Stimulated activated naive CD4-positive, alpha-beta T cell (primary cell): ENCODE results near the gene ENDOV.
A peak's percentile ranks its signal among the peaks of the same experiment; 100 is the strongest.

Source experiments
- DNase-seq, 6 experiments: peaks; one replicate each; lab custom pipeline; 2025; lab: John Stamatoyannopoulos, UW

ENDOV gene

GRCh38 chr17:80414803-80415625 lies at the start of gene ENDOV:
Gene ENDOV (plus strand): TSS chr17:80415167. CDS start chr17:80415195, 28 bp downstream.
- peak; percentile 88 to 95 (median 92) for DNase-seq

DNA sequence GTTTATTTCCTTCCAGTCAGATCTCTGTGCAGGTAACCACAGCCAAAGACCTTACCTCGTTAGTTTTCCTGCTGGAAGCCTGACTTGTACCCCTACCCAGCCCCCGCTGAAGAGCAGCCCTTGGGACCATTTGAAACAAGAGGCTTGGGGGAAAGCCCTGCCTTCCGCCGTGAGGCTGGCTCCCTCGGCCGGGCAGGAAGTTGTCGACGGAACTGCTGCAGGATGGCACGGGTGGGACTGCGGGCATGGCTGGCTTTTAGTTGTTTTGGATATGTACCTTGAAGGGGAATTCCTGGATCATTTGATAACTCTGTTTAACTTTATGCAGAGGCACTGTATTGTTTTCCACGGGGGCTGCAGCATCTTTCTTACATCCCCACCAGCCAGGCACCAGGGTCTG lies 49.0 kb upstream of the ENDOV start:
- no peak for DNase-seq

GRCh38 chr17:80367503-80367902 lies 47.5 kb upstream of the ENDOV start:
- no peak for DNase-seq

DNA sequence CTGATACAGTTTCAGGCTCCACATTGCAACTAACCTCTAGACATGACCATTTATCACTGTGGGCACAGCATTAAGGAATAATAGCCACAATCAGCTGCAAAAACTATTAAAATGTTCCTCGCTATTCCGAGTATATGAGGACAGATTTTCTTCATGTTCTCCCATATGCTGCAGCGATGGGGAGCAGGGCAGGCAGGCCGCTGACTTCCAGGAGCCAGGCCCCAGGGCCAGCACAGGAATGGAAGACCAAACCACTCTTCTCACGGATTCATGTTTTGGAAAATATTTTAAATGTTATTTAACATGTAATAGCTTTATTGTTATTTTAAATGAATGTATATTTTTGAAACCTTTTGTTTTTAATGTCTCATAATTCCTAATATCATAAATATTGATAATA lies 43.8 kb upstream of the ENDOV start:
- DNase-seq: no peak

- DNase-seq: no peak
Observed at GRCh38 chr17:80372456-80372855, 42.5 kb upstream of the ENDOV start.

DNA sequence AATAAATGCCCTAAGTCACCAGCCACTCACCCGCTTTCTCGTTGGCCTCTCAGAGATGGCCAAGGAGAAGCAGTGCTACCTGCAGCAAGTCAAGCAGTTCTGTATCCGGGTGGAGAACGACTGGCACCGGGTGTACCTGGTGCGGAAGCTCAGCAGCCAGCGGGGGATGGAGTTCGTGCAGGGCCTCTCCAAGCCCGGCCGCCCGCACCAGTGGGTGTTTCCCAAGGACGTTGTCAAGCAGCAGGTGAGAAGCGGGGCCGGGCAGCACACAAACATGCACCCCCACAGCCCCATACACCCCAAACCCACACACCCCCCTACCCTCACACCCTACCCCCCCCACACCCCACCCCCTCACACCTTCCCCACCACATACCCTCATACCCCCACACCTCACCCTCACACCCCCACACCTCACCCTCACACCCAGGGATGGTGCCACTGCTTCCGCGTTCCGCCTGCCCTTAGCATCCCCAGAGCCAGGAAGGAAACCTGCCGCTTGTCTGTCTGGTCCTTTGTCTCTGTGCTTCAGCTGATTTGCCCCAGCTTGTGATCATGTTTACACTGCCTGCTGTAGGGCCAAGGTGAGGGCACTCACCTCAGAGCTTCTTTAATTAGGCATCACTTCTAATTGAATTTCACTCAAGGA lies 41.9 kb upstream of the ENDOV start:
- no peak for DNase-seq

GRCh38 chr17:80374039-80374731 lies 40.8 kb upstream of the ENDOV start:
- DNase-seq: no peak

GRCh38 chr17:80374732-80375585 lies 40.0 kb upstream of the ENDOV start:
- no peak for DNase-seq

GRCh38 chr17:80376531-80376930 lies 38.4 kb upstream of the ENDOV start:
- DNase-seq: no peak

DNA sequence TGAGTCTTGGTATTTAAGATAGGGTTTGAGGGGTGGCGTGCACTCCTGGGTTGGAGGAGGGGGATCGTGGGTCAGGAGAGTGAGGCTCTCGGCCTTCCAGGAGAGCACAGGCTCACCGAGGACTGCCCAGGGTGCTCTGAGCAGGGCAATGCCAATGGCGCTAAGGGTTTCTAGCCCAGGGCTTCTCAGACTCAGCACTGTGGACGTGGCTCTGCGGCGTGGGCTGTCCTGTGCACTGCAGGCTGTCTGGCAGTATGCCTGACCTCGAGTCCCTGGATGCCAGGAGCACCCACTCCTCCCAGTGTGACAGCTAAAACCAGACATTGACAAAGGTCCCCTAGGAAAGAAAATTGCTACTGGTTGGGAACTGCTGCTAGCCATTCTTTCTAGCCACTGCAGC lies 37.2 kb upstream of the ENDOV start:
- no peak for DNase-seq

- DNase-seq: no peak
Observed at GRCh38 chr17:80379348-80379747, 35.6 kb upstream of the ENDOV start.

GRCh38 chr17:80380068-80380467 lies 34.9 kb upstream of the ENDOV start:
- no peak for DNase-seq

DNA sequence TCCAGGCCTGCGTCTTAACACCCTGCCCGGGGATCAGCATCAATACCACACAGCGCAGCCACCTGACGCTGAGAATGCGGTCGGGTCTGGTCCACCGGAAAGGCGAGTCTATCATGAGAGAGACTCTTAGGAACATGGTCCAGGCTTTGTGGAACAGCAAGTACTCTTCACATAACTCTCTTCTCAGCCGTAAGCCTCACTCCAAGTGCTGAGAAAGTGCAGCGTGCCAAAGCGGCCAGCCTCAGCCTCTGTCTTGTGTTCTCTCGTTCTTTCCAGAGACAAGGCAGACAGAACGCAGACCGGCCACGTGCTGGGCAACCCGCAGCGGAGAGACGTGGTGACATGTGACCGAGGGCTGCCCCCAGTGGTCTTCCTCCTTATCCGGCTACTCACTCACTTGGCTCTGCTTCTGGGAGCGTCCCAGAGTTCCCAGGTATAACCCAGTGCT lies 34.4 kb upstream of the ENDOV start:
- DNase-seq: no peak

GRCh38 chr17:80381416-80381923 lies 33.5 kb upstream of the ENDOV start:
- DNase-seq: no peak

- no peak for DNase-seq
Observed at GRCh38 chr17:80382446-80382845, 32.5 kb upstream of the ENDOV start.

GRCh38 chr17:80382956-80383355 lies 32.0 kb upstream of the ENDOV start:
- DNase-seq: no peak

- DNase-seq: no peak
Observed at GRCh38 chr17:80384078-80384960, 30.6 kb upstream of the ENDOV start.

GRCh38 chr17:80385046-80385445 lies 29.9 kb upstream of the ENDOV start:
- no peak for DNase-seq

DNA sequence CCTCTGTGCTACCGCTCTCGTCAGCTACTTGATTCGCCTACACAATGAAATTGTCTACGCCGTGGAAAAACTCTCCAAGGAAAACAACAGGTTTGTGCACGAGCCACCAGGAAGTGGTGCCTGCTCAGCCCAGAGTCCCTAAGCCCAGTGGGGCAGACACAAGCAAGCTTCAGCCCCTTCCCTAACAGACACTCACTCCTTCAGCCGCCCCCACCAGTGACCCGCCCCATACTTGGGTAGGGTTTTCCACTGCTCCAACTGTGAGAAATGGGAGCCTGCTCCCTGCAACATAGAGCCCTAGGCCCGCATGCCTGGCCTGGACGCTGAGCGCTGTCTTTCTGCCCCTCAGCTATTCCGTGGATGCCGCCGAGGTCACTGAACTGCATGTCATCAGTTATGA lies 28.6 kb upstream of the ENDOV start:
- DNase-seq: no peak

- DNase-seq: no peak
Observed at GRCh38 chr17:80387071-80387470, 27.9 kb upstream of the ENDOV start.

DNA sequence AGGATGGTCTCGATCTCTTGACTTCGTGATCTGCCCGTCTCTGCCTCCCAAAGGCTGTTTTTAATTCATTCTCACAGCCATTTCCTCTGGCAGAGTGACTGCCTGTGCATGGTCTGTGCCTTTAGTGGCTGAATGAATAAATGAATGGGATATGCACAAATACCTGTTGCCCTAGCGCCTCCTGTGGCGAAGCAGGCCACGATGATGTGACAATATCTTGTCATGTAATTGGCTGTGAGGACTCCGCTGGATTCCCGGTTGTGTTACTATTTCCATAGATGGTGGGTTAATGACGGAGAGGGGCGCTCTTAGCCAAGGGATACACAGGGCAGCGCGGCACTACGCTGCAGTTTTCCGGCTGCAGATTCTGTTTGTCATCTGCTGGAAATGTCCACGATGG lies 26.8 kb upstream of the ENDOV start:
- DNase-seq: no peak
